HL-60 (cell line): Measurements from ENCODE around the gene EIF4A3.

ENCODE experiments used
- DNase-seq, 2 experiments: peaks; one replicate each; pipeline ENCODE4 v3.0.0-alpha.2; 2010 to 2020; ENCODE audit warnings: low read depth in 1 of 2, low spot score in 1 of 2
- H3K27ac ChIP-seq: fragments of 250-450 bp; sonication (Bioruptor Pico); replicated peaks from 2 replicates; pipeline ENCODE4 v1.5.1; 2020; ENCODE audit warnings: mild to moderate bottlenecking, moderate library complexity
- H3K27me3 ChIP-seq: fragments of 250-450 bp; sonication (Bioruptor Pico); 2 replicates; pipeline ENCODE4 v1.5.1; 2021; ENCODE audit warnings: mild to moderate bottlenecking, moderate library complexity; ENCODE audit not compliant: insufficient read depth, poor library complexity, severe bottlenecking
- H3K4me3 ChIP-seq: replicated peaks from 2 replicates; pipeline ENCODE4 v1.5.1; 2011; ENCODE audit warnings: mild to moderate bottlenecking, control low read depth, low read length; ENCODE audit not compliant: insufficient read depth
- CTCF ChIP-seq: IDR thresholded peaks from one replicate; pipeline ENCODE4 v1.5.1; 2011; ENCODE audit warnings: low read length, control low read depth, inconsistent platforms; ENCODE audit not compliant: insufficient read depth
- GABPA ChIP-seq: IDR thresholded peaks from 2 replicates; pipeline ENCODE4 v1.6.1; 2012; ENCODE audit warnings: low read depth
- POLR2AphosphoS5 ChIP-seq: IDR thresholded peaks from 2 replicates; pipeline ENCODE4 v1.6.1; 2012; ENCODE audit warnings: low read depth
- REST ChIP-seq: IDR thresholded peaks from 2 replicates; pipeline ENCODE4 v1.6.1; 2012; ENCODE audit warnings: low read depth; ENCODE audit not compliant: insufficient replicate concordance
- SPI1 ChIP-seq: IDR thresholded peaks from 2 replicates; pipeline ENCODE4 v1.6.1; 2012; ENCODE audit warnings: low read depth, mild to moderate bottlenecking, borderline replicate concordance

The EIF4A3 gene

DNA sequence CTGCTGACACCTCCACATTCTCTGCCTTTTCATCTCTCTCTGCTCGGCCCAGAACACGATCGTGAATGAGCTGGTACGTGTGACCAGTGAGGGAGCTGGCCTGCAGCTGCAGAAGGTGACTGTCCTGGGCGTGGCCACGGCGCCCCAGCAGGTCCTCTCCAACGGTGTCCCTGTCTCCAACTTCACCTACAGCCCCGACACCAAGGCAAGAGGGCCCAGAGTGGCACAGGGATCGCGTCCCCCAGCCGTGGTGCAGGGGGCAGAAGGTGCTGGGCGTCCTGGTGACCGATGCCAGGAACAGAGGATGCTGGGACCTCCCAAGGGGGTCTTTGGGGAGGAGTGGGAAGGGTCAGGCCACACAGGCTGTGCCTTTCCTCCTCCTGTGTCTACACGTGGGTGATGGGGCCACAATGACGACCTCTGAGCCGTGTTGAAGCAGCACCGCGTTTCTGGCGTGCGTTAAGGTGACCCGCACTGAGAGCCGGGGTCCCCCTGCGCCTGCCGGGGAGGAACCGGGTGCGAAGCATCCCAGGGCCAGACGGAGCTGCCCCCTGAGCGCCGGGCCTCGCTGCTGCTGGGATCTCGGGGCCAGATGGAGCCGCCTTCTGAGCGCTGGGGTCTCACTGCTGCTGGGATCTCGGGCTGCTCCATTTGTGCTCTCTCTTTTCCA, 28.2 kb downstream of the EIF4A3 start:
- no peak overlapping the region for H3K27ac ChIP-seq
- H3K4me3 ChIP-seq: no peak overlapping the region
- DNase-seq: no peak
- H3K27me3 ChIP-seq: no peaks in the 10 kb centered on the region
- TF ChIP-seq SPI1: no peak
- no peak for TF ChIP-seq REST
- TF ChIP-seq GABPA: no peak
- TF ChIP-seq CTCF: no peak
- no peak for TF ChIP-seq POLR2AphosphoS5

GRCh38 chr17:80117491-80118401, 29.2 kb downstream of the EIF4A3 start:
- TF ChIP-seq GABPA (no peak), REST (no peak), CTCF (no peak), POLR2AphosphoS5 (no peak), SPI1 (no peak)
- H3K27ac ChIP-seq: no peak overlapping the region
- H3K4me3 ChIP-seq: no peak overlapping the region
- H3K27me3 ChIP-seq: no peaks in the 10 kb centered on the region
- DNase-seq: no peak

- Histone ChIP-seq H3K27ac (no peak overlapping the region), H3K27me3 (no peaks in the 10 kb centered on the region), H3K4me3 (no peak overlapping the region)
- TF ChIP-seq SPI1: no peak
- TF ChIP-seq GABPA: no peak
- no peak for TF ChIP-seq POLR2AphosphoS5
- TF ChIP-seq REST: no peak
- TF ChIP-seq CTCF: no peak
- no peak for DNase-seq
These were observed 30.0 kb downstream of the EIF4A3 start for GRCh38 chr17:80116921-80117380.
